Choroid plexus epithelial cell (primary cell): ENCODE results near the gene CHMP4A.

Experiments
- DNase-seq: peaks from one replicate; pipeline ENCODE4 v3.0.0-alpha.2; 2010; ENCODE audit warnings: low read depth
- H3K4me3 ChIP-seq: 2 replicates; pipeline ENCODE4 v1.5.1; 2011; ENCODE audit warnings: low read depth, mild to moderate bottlenecking, control low read depth, low read length, moderate library complexity
- TF ChIP-seq, protein P1 (sequence below): conservative IDR thresholded peaks from 2 replicates; pipeline ENCODE4 v1.5.1; 2011; ENCODE audit warnings: low read depth, mild to moderate bottlenecking, control low read depth, inconsistent platforms, low read length, moderate library complexity

CHMP4A gene, protein sequence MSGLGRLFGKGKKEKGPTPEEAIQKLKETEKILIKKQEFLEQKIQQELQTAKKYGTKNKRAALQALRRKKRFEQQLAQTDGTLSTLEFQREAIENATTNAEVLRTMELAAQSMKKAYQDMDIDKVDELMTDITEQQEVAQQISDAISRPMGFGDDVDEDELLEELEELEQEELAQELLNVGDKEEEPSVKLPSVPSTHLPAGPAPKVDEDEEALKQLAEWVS

DNA sequence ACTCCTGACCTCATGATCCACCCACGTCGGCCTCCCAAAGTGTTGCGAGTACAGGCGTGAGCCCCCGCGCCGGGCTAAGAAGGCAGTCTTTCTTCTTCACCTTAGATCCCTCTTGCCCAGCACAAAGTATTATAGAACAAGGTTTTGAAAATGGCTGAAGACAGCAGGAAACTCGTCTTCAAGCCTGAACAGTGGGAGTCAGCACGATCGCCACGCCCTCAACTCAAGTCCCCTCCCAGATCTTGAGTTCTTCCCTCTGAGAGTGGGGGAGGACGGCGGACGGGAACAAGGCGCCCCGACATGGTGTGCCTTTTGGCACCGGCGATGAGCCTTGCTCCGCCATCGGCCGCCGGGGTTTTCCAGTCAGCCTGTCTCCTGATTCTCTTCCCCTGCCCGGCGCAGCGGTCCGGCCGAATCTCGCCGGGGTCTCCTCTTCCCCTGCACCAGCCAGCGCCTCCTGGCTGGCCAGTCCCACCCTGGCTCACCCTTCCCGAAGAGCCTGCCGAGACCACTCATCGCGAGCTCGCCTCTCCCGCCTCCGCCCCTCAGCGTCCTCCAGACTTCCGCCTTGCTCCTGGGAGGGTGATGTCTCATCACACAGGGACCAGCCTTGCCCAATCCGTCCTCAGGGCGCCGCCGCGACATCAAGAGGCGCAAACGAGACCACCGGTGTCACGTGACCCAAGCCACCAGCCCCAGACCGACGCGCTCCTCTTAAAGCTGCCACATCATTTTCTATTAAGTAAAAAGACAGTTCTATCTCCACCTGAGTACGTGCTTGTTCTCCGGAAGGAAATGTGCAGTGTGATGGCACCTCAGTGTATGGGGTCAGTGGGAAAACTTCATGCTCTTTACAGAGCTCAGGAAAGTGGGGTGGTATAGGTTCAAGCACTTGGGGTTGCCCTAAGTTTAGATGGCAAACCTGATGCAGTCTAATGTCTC, at the start of gene CHMP4A:
TSS of gene CHMP4A (minus strand) at position 565 of the 942 bp plus-strand sequence. CDS start at position 516, 49 bp downstream.
- TF ChIP-seq, protein P1, sequence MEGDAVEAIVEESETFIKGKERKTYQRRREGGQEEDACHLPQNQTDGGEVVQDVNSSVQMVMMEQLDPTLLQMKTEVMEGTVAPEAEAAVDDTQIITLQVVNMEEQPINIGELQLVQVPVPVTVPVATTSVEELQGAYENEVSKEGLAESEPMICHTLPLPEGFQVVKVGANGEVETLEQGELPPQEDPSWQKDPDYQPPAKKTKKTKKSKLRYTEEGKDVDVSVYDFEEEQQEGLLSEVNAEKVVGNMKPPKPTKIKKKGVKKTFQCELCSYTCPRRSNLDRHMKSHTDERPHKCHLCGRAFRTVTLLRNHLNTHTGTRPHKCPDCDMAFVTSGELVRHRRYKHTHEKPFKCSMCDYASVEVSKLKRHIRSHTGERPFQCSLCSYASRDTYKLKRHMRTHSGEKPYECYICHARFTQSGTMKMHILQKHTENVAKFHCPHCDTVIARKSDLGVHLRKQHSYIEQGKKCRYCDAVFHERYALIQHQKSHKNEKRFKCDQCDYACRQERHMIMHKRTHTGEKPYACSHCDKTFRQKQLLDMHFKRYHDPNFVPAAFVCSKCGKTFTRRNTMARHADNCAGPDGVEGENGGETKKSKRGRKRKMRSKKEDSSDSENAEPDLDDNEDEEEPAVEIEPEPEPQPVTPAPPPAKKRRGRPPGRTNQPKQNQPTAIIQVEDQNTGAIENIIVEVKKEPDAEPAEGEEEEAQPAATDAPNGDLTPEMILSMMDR, result peak; percentile 51
- H3K4me3 ChIP-seq, result peak within 1 kb of the TSS; percentile 94
- DNase-seq, result peak; percentile 99

DNA sequence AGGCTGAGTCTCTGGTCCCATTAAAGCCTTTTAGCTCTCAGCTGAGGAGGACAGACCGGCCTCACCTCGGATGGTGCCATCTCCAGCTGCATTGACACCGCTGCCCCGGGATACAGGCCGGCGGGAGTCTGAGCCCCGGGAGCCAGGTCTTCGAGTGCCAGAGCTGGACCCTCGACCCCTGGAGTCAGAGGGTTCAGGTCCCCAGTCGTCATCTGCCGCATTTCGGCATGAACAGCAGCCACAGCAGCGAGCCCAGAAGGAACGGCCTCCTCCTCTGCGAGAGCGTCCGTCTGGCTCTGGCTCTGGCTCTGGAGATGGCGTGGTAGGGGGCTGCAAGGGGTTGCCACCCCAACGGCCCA, 48.7 kb upstream of the CHMP4A start:
- TF ChIP-seq, protein P1, result no peak
- DNase-seq, result no peak

DNA sequence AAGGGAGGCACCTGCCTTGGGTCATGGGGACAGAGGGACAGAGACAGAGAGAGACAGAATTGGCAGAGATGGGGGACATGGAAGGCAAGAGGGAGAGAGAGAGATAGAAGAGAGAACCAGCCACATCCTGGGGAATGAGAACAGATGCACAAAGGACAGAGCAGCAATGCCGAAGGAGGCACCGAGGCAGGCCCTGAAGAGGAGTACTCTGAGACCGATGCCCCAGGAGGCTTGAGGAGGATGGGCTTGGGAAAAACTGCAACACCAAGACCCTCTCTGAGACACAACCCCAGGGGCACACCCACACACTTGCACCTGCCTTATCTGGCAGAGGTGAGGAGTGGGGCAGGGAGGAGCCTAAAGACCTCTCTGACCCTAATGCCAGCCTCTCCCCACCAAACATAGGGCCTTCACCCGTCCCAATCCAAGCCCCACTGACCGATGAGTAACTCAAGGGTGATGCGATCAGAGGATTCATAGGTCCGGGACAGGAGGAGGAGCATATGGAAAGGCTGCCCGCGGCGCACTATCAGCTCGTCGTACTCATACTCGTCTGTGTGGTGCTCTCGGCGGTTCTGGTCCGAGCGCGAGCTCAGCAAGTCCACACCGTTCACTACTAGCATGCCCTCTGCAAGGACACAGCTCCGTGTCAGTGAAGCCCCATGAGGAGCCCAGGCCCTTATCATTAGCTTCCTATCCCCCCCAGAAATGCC, 48.1 kb upstream of the CHMP4A start:
- TF ChIP-seq, protein P1, result no peak
- H3K4me3 ChIP-seq, result no peak overlapping the region
- DNase-seq, result no peak

More for the DNA sequence above, 48.7 kb upstream of the CHMP4A start:
- no peak overlapping the region for H3K4me3 ChIP-seq

DNA sequence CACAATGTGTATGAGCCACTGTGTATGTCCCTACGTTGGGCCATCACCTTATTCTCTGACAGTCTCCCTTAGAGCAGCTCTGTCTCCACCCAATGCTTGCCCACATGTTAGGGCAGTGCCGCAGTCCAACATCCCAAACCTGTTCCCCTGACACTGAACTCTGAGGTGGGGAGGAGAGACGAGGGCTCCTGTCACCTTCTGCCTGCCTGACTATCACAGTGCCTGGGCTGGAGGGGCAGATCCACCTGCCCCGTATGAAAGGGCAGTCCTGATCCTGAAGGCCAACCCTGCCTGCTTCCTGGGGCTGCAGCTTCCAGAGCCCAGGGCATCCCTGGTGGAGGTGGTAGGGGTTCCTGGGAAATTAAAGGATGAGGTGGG, 47.5 kb upstream of the CHMP4A start:
- no peak for DNase-seq
- TF ChIP-seq, protein P1, result no peak
- no peak overlapping the region for H3K4me3 ChIP-seq

DNA sequence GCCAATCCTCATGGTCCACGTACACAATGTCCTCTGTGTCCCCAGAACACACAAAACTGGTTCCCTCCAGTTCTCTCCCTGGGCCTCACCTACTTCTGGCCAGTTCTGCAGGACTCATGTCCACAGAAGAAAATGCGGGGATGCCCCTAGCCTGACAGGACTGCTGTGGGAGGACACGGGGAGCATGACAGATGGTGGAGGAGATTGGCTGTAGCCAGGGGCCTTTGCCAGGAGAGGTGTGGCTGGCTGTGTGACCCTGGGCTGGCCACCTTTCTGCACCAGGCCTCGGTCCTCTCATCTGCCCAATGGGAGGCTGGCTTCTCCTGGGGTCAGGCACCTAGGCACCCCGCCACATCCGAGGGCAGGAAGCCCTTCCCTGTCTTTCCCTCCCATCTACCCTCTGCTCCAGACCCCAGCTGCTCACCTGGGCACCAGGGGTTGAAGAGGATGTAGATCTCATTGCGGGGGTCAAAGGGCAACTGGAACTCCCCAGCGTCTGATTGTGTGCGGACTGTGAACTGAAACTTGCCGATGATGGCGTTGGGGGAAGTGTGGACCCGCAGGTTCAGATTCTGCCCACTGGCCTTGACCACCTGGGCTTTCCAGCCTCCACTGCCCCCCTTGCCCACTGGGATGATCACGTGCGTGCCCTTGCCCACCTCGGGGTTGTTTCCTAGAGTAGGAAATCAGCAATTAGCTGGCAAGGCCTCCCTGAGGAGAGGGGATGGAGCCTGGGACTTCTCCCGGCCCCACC, 46.9 kb upstream of the CHMP4A start:
- TF ChIP-seq, protein P1, result no peak
- H3K4me3 ChIP-seq, result no peak overlapping the region
- no peak for DNase-seq

DNA sequence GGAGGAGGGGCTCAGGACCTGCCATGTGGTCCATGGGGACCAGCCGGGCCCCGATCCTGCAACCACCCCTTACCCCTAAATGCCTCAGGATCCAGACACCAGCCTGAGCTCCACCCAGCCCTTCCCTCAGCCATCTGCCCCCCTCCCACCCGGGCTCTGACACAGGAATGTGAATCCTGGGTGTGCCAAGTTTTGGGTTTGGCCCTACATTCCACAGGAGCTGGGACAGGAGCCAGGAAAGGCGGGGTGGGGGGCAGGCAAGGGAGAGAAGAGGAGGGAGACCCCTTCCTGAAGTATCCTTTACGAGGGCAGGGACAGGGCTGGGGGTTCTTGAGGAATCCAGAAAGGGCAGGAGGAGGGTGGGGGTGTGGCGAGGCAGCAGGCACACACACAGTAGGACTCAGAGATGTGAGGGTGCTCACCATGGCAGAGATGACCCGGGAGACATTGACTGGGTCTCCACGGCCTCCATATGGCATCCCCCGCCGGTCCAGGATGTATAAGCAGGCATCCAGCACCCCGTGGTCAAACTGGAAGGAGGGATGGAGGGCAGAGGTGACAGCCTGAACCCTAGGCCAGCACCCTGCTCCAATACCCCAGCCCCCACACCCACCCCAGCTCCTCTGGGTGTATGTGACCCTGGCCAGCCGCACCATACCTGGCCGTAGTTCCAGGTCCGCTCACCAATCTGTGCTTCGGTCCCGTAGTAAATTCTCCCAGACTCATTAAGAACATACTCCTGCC, 46.2 kb upstream of the CHMP4A start:
- DNase-seq, result peak; percentile 48
- TF ChIP-seq, protein P1, result no peak
- no peak overlapping the region for H3K4me3 ChIP-seq
